HG03521 (cell line): ENCODE results near the gene MST1.
"Not testable (repeated sequence)": the region's sequence is repeated elsewhere in the genome, so short reads cannot be mapped to it uniquely, and the experiment has no call there.

Source experiments
- ATAC-seq: cut with Tn5 transposase; IDR thresholded peaks from one replicate; pipeline ENCODE4 v1.9.1; 2021; ENCODE audit warnings: mild to moderate bottlenecking, moderate library complexity; ENCODE audit not compliant: unreplicated experiment

Gene MST1

DNA sequence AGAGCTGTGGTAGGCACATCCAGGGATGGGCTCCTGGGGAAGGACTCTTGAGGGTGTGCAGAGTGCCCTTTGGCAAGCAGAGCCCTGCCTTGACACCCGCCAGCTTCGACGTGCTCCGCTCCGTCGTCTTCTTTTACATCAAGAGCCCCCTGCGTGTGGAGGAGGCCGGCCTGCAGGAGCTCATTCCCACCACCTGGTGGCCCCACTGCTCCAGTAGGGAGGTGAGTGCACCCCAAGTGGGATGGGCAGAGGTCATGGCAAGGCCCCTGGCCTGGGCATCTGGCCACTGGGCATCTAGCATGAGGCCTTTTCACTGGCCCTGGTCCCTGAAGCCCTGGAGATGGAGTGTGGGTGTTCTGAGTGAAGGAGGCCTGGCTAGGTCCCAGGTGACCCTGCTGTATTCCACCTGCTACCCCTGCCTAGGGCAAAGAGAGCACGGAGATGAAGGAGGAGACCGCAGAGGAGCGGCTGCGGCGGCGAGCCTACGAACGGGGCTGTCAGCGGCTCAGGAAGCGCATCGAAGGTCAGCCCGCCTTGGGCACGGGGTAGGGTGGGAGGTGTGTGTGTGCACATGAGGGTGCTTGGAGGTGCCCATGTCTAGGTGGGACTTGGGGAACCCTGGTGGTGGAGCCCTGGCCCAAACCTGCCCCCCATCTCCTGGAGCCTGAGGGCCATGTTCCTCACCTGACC is 12.3 kb upstream of the MST1 start:
- ATAC-seq = no peak

DNA sequence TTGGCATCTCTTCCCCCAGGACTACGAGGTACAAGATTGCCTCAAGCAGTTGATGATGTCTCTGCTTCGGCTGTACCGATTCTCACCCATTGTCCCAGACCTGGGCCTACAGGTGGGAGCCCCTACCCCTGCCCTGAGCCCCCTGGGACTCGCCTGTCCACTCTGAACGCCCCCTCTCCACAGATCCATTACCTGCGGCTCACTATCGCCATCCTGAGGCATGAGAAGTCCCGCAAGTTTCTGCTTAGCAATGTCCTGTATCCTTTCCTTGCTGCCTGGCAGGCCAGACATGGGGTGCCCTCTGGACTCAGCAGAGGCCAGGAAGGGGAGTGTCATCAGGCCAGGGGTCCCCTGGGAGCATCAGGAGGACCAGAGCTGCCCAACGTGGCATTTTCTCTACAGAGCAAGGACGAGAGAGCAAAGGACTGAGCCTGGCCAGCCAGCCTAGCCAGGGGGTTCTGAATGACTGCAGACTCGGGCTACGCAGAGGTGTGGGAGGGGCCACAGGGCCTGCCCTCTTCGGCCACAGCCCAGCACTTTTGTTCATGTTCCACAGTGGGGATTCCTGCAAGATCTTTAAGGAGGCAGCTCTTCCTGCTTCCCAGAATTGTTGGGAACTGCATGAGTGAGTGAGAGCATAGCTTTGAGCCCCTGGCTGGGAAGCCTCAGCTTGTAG is 11.3 kb upstream of the MST1 start:
- no peak for ATAC-seq

DNA sequence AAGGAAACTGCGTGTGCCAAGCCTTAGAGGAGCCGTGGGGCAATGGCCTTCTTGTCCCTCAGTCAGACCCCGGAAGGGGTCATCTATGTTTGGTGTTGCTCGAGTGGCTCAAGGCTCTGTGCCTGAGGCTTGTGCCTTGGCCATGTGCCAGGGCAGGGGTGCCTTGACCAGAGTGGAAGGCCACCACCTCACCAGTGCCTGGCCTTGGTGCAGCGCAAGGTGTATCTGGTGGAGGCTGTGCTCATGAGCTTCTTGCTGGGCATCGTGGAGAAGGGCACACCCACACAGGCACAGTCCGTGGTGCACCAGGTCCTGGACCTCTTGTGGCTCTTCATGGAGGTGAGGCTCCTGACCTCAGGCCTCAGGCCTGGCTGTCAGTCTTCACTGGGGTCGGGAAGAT is 10.7 kb upstream of the MST1 start:
- no peak for ATAC-seq

GRCh38 chr3:49699281-49699979 is 10.2 kb upstream of the MST1 start:
- no peak for ATAC-seq

DNA sequence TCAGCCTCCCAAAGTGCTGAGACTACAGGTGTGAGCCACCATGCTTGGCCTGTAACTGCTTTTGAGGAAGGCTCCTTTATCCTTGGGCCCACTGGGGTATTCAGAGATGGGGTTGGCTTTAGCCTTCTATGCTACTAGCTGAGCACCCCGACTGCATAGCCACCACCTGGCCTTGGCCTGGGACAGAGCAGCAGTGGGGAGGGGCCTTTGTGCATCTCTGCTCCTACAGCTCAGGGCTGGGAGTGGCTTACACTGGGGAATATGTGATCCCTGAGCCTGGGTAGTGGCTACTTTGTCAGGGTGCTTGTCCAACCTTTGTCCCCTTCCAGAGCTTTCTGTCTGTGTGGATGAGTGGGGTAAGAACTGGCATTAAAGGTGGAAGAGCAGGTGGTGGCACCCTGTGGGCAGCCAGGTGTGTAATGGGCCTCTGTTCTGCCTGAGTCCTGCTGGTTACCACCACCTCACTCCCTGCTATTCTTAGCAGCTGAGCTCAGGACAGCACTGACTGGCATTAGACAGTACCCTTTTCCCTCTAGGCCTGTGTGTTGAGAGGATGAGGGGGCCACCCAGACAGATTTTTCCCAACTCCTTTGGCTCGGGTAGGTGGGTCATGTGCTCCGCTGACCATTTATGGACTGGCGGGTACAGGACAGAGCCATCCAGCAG is 6.2 kb upstream of the MST1 start:
- ATAC-seq = not testable (repeated sequence)

- not testable (repeated sequence) for ATAC-seq
Measured at GRCh38 chr3:49694409-49695070, 5.3 kb upstream of the MST1 start.

DNA sequence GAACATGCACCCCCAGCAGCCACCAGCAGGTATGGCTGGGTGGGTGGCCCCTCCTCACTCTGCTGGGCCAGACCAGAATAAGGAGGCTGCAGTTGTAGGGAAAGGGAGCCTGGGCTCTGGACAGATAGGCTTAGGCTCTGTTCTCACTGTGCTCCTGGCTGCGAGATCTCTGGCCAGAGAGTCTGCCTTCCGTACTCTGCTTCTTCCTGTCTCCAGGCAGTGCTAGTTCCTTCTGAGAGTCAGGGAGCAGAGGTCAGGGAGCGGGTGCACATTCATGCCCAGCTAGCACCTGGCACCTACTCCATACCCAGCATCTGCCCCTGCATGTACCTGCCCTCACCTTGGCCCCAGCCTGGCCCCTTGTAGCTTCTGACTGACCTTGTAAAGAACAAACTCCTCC is 2.2 kb upstream of the MST1 start:
- ATAC-seq = not testable (repeated sequence)

- not testable (repeated sequence) for ATAC-seq
Measured at GRCh38 chr3:49690856-49691255, 1.6 kb upstream of the MST1 start.

- ATAC-seq = not testable (repeated sequence)
Measured at GRCh38 chr3:49689908-49690624, 792 bp upstream of the MST1 start.

DNA sequence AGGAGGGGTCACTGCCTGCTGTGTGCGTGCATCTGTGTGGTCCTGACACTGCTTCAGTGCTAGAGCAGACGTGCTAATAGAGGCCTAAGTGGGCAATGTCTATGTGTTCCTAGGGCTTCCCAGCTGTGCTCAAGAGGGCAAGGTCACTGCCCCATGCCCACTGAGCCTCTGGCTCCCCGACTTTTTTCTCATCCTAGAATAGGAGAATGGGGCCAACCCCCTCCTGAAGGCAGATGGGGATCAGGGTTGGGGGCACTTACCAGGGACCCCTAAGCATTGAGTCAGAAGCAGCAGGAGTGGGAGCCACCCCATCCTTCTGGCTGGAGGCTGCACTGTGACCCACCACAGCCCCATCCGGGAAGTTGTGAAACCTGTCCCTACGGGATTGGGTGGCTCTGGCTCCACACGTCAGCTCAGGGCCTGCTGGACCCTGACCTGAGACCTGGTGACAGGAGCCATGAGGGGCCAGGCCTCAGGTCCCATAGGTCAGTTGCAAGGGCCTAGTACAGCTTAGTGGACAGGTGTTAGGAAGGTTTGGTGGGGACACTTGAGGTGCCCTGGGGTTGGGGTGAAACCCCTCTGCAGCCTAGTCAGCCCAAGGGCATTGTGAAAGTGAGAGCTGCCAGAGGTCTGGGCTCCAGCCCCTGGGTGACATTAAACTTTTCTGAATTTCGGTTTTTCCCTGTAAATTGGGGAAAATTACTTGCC is 782 bp downstream of the MST1 start:
- not testable (repeated sequence) for ATAC-seq

DNA sequence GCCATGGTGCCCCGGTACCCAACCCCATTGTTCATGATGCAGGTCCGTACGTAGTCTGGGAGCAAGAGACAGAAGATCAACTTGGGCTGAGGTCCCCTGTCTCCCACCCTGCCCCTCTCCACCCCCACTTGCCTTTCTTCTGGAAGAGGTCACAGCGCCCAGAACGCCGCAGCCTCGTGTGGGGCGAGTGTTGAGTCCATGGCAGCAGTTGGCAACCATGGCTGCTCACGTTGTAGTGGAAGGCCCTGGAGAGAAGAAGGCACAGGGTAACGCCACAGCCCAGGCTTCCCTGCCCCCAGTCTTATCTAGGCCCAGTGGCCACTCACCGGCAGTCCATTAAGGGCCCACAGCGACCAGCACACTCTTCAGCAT is 1.9 kb downstream of the MST1 start:
- ATAC-seq = not testable (repeated sequence)

- not testable (repeated sequence) for ATAC-seq
Measured at GRCh38 chr3:49686769-49687423, 2.4 kb downstream of the MST1 start.

GRCh38 chr3:49686346-49686745 is 2.9 kb downstream of the MST1 start:
- not testable (repeated sequence) for ATAC-seq

- ATAC-seq = not testable (repeated sequence)
Measured at GRCh38 chr3:49685846-49686245, 3.4 kb downstream of the MST1 start.

DNA sequence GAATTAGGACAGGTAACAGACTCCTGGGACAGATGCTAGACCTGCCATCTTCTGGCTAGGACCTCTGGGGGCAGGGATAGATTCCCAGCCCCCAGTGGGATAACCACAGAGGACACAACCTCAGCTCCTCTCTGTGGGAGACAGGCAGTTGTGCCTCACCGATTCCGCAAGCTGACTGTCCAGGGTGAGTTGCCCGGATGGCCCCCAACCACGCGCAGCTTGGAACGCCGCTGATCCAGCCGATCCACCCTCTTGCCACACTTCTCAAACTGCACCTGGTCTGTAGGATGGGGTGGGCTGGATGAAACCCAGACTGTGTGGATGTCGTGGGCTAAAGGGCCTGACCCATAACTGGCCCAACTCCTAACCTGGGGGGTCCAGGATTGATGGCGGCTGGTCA is 4.2 kb downstream of the MST1 start:
- ATAC-seq = not testable (repeated sequence)

GRCh38 chr3:49684453-49684852 is 4.8 kb downstream of the MST1 start:
- ATAC-seq = not testable (repeated sequence)

DNA sequence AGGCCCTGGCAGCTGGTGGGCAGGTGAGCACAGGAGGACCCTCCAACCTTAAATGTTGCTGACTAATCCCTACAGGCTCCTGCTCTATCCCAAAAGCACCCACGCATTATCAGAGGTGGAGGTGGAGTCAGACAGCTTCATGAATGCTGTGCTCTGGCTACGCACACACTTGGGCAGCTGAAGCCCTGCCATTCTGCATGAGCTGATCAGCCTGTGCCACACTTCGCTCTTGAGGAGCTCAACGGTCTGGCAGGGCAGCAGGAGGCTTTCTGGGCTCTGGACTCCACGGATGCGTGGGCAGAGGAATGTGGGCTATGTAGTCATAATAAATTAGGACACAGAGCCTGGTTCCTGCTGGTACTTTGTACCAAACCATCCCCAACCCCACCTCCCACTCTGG is 6.1 kb downstream of the MST1 start:
- no peak for ATAC-seq

DNA sequence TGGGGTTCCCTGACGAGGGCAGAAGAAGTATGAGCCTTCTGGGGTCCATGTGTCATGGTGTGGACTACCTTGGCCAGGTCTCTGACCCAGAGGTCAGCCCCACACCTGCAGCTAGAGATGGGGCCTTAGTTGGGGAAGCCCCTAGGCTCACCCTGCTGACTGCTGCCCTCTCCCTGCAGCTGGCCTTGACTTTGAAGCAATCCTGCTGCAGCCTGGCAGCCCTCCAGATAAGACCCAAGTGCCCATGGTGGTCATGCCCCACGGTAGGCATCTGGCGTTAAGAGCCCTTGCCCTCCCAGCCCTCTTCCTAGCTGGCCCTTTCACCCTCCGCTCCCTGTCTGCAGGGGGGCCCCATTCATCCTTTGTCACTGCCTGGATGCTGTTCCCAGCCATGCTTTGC is 7.7 kb downstream of the MST1 start:
- no peak for ATAC-seq

DNA sequence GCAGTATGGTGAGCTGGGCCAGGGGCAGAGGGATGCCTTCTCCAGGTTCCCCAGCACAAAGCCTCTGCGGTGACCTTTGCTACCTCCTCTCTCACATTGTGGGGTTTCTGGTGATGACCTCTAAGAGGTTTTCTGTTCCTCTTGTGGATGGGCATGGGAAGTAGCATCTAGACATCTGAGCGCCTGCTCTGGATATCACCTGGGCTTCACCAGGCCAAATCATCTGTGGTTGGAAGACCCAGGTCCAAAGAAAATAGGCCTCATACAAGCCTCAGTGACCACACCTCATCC is 8.1 kb downstream of the MST1 start:
- no peak for ATAC-seq
